GM13976 (cell line): ENCODE data around the gene GJB3.

Source experiments
- DNase-seq: peaks from one replicate; pipeline ENCODE4 v3.0.0; 2012; ENCODE audit warnings: low spot score
- in situ Hi-C: fragments of 300-500 bp; cut with MboI; formaldehyde crosslinking; loops from one replicate; pipeline ENCODE4 v1.12.0; 2022; ENCODE audit warnings: low sequenced_read_pairs, mixed read lengths, inconsistent platforms; ENCODE audit not compliant: unreplicated experiment
- TF ChIP-seq, protein P1 (sequence below): IDR thresholded peaks from 2 replicates; pipeline ENCODE4 v1.5.1; 2012; ENCODE audit warnings: borderline replicate concordance, mild to moderate bottlenecking; ENCODE audit not compliant: insufficient read depth; ENCODE audit errors: extremely low read depth, missing control alignments, control extremely low read depth

GJB3 gene

DNA sequence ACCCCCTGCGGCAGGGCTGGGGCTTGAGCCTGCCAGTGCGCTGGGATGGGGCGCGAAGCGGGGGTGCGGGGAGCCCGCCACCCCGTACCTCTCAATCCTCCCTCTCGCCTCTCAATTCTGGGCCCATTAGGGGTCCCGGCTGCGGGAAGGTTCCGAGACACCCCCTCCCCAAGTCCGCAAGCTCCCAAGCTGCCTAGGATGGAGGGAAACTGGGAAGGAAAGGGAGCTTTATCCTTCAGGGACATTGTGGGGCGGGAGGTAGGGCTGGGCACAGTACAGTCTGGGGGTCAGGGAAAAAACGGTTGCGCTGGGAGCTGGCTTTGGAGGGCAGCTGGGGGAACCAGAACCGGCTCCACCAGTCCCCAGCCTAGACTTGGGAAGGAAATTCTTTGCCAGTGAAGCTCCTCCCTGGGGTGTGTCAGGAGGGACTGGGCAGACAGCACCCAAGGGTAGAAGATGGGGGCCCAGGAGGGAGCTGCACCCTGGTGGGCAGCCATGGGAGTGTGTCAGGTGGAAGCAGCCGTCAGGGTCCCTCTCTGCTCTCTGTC lies 904 bp downstream of the GJB3 start:
- in situ Hi-C loops, result no loop called here
- no peak for DNase-seq
- TF ChIP-seq, protein P1, sequence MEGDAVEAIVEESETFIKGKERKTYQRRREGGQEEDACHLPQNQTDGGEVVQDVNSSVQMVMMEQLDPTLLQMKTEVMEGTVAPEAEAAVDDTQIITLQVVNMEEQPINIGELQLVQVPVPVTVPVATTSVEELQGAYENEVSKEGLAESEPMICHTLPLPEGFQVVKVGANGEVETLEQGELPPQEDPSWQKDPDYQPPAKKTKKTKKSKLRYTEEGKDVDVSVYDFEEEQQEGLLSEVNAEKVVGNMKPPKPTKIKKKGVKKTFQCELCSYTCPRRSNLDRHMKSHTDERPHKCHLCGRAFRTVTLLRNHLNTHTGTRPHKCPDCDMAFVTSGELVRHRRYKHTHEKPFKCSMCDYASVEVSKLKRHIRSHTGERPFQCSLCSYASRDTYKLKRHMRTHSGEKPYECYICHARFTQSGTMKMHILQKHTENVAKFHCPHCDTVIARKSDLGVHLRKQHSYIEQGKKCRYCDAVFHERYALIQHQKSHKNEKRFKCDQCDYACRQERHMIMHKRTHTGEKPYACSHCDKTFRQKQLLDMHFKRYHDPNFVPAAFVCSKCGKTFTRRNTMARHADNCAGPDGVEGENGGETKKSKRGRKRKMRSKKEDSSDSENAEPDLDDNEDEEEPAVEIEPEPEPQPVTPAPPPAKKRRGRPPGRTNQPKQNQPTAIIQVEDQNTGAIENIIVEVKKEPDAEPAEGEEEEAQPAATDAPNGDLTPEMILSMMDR, result no peak

DNA sequence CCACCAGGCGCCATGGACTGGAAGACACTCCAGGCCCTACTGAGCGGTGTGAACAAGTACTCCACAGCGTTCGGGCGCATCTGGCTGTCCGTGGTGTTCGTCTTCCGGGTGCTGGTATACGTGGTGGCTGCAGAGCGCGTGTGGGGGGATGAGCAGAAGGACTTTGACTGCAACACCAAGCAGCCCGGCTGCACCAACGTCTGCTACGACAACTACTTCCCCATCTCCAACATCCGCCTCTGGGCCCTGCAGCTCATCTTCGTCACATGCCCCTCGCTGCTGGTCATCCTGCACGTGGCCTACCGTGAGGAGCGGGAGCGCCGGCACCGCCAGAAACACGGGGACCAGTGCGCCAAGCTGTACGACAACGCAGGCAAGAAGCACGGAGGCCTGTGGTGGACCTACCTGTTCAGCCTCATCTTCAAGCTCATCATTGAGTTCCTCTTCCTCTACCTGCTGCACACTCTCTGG lies 3.8 kb downstream of the GJB3 start:
- no peak for DNase-seq
- TF ChIP-seq, protein P1, result no peak
- in situ Hi-C loops, result loop anchor here (5.0 kb wide), 1 partner anchor 68 kb away; no protein-coding TSS in a partner anchor

DNA sequence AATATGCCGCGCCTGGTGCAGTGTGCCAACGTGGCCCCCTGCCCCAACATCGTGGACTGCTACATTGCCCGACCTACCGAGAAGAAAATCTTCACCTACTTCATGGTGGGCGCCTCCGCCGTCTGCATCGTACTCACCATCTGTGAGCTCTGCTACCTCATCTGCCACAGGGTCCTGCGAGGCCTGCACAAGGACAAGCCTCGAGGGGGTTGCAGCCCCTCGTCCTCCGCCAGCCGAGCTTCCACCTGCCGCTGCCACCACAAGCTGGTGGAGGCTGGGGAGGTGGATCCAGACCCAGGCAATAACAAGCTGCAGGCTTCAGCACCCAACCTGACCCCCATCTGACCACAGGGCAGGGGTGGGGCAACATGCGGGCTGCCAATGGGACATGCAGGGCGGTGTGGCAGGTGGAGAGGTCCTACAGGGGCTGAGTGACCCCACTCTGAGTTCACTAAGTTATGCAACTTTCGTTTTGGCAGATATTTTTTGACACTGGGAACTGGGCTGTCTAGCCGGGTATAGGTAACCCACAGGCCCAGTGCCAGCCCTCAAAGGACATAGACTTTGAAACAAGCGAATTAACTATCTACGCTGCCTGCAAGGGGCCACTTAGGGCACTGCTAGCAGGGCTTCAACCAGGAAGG lies 4.3 kb downstream of the GJB3 start:
- TF ChIP-seq, protein P1, result no peak
- in situ Hi-C loops, result loop anchor here (5.0 kb wide), 1 partner anchor 67 kb away; no protein-coding TSS in a partner anchor
- no peak for DNase-seq

DNA sequence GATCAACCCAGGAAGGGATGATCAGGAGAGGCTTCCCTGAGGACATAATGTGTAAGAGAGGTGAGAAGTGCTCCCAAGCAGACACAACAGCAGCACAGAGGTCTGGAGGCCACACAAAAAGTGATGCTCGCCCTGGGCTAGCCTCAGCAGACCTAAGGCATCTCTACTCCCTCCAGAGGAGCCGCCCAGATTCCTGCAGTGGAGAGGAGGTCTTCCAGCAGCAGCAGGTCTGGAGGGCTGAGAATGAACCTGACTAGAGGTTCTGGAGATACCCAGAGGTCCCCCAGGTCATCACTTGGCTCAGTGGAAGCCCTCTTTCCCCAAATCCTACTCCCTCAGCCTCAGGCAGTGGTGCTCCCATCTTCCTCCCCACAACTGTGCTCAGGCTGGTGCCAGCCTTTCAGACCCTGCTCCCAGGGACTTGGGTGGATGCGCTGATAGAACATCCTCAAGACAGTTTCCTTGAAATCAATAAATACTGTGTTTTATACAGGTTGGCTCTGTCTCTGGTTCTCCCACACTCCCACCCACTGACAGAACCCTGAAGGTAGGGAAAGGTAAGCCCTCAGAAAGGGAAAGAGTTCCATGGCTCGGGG lies 5.0 kb downstream of the GJB3 start:
- in situ Hi-C loops, result loop anchor here (5.0 kb wide), 1 partner anchor 66 kb away; no protein-coding TSS in a partner anchor
- TF ChIP-seq, protein P1, result no peak
- DNase-seq, result no peak

DNA sequence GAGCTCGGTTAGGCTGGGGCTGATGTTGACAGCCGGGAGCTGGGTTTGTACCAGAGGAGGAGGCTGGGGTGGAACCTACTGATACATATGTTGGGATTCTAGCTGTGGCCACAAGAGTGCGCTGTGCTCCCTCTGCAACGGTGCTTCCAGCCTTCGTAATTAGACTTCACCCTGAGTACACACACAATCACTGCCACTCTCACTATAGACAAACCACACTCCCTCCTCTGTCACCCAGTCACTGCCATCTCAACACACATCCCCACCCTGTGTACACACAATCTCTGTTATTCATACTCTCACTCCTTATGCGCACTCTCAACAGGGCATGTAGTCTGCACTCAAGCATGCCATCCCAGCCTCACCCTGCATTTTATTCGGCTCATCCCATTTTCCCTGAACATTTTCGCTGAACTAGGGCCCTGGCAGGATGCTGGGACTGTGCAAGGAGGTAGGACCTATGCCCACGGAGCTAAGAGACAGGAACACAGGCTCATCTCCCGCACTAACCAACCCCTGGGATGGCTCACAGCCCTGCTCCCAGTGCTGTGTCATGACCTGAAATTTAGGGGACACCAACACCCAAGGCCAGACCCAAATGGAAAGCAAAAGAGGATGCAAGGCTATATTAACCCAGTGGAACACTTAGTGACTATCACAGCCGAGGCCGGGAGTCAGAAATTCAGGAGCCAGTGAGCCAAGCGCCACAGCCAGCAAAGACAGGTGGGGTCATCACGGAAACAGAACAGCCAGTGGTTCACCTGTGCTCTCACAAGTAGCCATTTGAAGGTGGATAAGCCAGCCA lies 5.7 kb downstream of the GJB3 start:
- TF ChIP-seq, protein P1, result peak; percentile 88
- DNase-seq, result peak; percentile 85
- in situ Hi-C loops, result loop anchor here (5.0 kb wide), 1 partner anchor 66 kb away; no protein-coding TSS in a partner anchor

DNA sequence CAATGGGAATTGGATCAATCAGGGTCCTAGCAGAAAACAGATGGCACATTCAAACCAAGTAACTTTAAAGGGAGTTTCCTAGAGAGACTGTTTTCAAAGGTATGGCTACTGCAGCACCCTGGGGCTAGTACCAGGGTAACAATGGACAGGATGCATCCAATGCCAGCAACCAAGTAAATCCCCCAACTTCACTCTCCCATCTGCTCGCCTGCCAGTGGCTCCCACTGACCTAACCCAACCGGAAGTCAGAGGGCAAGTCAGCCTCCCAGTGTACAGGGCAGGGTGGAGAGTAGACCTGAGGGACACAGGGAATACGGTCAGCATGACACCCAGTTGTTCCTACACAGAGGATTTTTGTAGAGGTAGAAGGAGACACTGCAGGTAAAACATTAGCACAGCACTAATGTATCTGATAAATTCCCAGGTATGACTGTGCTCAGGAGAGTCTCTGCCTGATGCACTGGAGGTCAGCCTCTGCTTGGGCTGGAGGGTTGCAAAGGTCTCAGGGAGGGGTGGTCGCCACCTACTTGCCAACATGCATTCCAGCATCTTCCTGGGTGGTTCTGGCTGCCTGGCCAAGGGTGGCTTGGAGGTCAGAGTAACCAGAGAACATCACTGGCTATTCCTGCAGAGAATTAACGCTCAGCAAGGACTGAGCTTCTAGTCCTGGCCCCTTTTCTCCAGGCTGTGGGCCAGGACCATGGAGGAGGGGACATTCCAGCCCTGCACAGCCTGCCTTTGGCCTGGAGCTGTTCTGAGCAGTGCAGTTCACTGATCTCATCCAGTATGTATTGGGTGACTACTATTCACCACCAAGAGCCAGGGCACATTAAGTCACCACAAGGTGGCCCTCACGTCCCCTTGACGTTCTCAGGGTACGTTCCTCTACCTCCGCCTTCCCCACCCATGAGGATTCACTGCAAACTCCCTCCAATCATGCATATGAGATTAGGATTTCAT lies 6.7 kb downstream of the GJB3 start:
- TF ChIP-seq, protein P1, result peak; percentile 8
- in situ Hi-C loops, result loop anchor here (5.0 kb wide), 1 partner anchor 65 kb away; no protein-coding TSS in a partner anchor
- DNase-seq, result no peak
